Calu3 (cell line): Measurements from ENCODE around the gene SART3. TPM values are rescaled to one million over a fixed set of nuclear protein-coding genes. Genes with fewer than 3 reads are reported as not detected.

Source experiments
- BruUV-seq: library from RNA; stranded (reverse); fragments of 400-500 nt; replicated peaks from 2 replicates; lab custom pipeline; 2021; lab: Mats Ljungman, UMichigan
- CTCF ChIA-PET: fragments of 300-600 bp; sonication (Branson Sonifier 250); formaldehyde crosslinking; loops from one replicate; lab custom pipeline; 2022; ENCODE audit warnings: antibody characterized with exemption; lab: Charles Lee
- DNase-seq: peaks from one replicate; pipeline ENCODE4 v3.0.0; 2022
- H3K27ac Mint-ChIP-seq: one replicate; pipeline ENCODE4 v1.8.0; 2022; ENCODE audit warnings: mixed read lengths; ENCODE audit not compliant: unreplicated experiment
- H3K27me3 Mint-ChIP-seq: one replicate; pipeline ENCODE4 v1.8.0; 2022; ENCODE audit warnings: mixed read lengths; ENCODE audit not compliant: unreplicated experiment
- H3K36me3 Mint-ChIP-seq: one replicate; pipeline ENCODE4 v1.8.0; 2022; ENCODE audit warnings: mild to moderate bottlenecking, moderate library complexity, mixed read lengths; ENCODE audit not compliant: insufficient read depth, unreplicated experiment
- H3K4me1 Mint-ChIP-seq: one replicate; pipeline ENCODE4 v1.8.0; 2022; ENCODE audit warnings: mild to moderate bottlenecking, low read depth, mixed read lengths; ENCODE audit not compliant: unreplicated experiment
- H3K4me3 Mint-ChIP-seq: one replicate; pipeline ENCODE4 v1.8.0; 2022; ENCODE audit warnings: mild to moderate bottlenecking, low read depth, moderate library complexity, mixed read lengths; ENCODE audit not compliant: unreplicated experiment
- H3K9me3 Mint-ChIP-seq: one replicate; pipeline ENCODE4 v1.8.0; 2022; ENCODE audit warnings: low read depth, mixed read lengths; ENCODE audit not compliant: unreplicated experiment
- intact Hi-C: fragments of 100-400 bp; cut with micrococcal nuclease; formaldehyde crosslinking; loops from one replicate; pipeline ENCODE4 v1.10.0; 2022; ENCODE audit not compliant: unreplicated experiment
- total RNA-seq: library from RNA; stranded (reverse); gene quantifications from 2 replicates; pipeline ENCODE4 v1.2.3, GENCODE V29; 2022
- TF ChIP-seq, protein P1 (sequence below): fragments of 200-600 bp; IDR thresholded peaks from one replicate; pipeline ENCODE4 v1.8.0; 2022; ENCODE audit warnings: antibody characterized with exemption; ENCODE audit not compliant: unreplicated experiment

The SART3 gene
- total RNA-seq, 1 experiment from 2014 or later = 91.7 TPM

DNA sequence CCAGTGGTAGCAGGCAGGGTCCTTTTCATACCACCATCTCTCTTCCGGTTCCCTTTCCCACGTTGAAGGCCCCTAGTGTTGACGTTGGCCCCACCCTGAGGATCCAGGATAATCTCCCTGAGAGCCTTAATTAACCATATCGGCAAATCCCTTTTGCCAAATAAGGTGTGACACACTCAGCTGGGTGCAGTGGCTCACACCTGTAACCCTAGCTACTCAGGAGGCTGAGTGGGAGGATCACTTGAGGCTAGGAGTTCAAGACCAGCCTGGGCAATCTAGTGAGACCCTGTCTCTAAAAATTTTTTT, 39.7 kb upstream of the SART3 start:
- TF ChIP-seq, protein P1, sequence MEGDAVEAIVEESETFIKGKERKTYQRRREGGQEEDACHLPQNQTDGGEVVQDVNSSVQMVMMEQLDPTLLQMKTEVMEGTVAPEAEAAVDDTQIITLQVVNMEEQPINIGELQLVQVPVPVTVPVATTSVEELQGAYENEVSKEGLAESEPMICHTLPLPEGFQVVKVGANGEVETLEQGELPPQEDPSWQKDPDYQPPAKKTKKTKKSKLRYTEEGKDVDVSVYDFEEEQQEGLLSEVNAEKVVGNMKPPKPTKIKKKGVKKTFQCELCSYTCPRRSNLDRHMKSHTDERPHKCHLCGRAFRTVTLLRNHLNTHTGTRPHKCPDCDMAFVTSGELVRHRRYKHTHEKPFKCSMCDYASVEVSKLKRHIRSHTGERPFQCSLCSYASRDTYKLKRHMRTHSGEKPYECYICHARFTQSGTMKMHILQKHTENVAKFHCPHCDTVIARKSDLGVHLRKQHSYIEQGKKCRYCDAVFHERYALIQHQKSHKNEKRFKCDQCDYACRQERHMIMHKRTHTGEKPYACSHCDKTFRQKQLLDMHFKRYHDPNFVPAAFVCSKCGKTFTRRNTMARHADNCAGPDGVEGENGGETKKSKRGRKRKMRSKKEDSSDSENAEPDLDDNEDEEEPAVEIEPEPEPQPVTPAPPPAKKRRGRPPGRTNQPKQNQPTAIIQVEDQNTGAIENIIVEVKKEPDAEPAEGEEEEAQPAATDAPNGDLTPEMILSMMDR = no peak
- intact Hi-C loops = no loop called here
- Mint-ChIP-seq H3K27ac (no peak overlapping the region), H3K36me3 (no peaks in the 10 kb centered on the region), H3K4me3 (no peak overlapping the region), H3K27me3 (peaks cover 53% of the 10 kb centered on the region), H3K4me1 (no peaks in the 10 kb centered on the region), H3K9me3 (no peaks in the 10 kb centered on the region)
- no TSS peak for BruUV-seq
- DNase-seq = no peak
- CTCF ChIA-PET = no interaction called here

DNA sequence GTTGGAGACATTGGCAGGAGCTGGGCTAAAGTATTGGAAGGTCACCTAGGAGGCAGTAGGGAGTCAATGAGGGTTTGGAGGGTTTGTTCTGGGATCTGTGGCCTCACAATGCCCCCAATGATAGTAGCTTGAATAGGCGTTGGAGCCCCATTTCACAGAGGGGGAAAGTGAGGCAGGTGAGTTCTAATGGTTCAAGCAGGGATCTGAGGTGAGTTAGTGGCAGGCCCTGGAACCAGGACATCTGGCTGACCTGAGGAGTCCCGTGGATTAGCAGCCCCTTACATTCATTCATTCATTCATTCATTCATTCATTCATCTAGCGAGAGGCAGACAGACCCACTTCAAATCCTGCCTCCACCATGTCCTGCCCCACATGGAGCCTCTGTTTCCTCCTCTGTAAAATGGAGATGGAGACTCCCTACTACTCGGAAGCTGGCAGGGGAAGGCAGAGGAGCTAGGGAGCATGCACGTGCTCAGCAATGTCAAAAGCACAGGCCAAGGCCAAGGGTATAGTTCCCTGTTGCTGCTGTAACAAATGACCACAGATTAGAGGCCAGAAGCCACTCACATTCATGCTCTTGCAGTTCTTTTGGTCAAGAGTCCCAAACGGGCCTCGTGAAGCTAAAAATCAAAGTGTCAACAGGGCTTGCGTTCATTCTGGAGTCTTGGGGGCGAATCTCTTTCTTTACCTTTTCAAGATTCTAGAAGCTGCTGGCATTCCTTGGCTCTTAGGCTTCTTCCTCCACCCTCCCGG, 39.2 kb upstream of the SART3 start:
- no TSS peak for BruUV-seq
- TF ChIP-seq, protein P1 = no peak
- Mint-ChIP-seq H3K27me3 (peaks cover 53% of the 10 kb centered on the region), H3K4me1 (no peaks in the 10 kb centered on the region), H3K4me3 (no peak overlapping the region), H3K36me3 (no peaks in the 10 kb centered on the region), H3K27ac (no peak overlapping the region), H3K9me3 (no peaks in the 10 kb centered on the region)
- CTCF ChIA-PET = no interaction called here
- no peak for DNase-seq
- intact Hi-C loops = no loop called here

DNA sequence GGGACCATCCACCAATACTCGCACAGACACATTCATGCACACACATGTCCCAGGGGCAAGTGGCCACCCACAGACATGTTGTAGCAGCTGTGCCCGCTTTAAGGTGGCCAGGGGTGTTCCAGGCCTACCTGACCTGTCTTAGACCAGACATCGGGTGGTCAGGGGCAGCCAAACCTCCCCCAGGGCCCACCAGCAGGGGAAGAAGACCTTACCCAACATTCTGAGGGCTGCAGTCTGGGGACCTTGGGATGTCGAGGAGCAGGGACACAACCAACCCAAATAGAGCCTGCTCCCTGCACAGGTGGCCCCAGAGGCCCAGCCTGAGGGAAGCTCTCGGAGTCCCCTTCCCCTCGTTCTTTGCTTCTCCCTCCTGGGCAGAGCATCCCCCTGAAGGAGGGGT, 38.6 kb upstream of the SART3 start:
- DNase-seq = no peak
- no peaks in the 10 kb centered on the region for H3K36me3 Mint-ChIP-seq
- no peaks in the 10 kb centered on the region for H3K4me1 Mint-ChIP-seq
- BruUV-seq = no TSS peak
- TF ChIP-seq, protein P1 = no peak
- H3K27me3 Mint-ChIP-seq = peaks cover 47% of the 10 kb centered on the region
- H3K27ac Mint-ChIP-seq = no peak overlapping the region
- H3K4me3 Mint-ChIP-seq = no peak overlapping the region
- intact Hi-C loops = no loop called here
- CTCF ChIA-PET = no interaction called here
- no peaks in the 10 kb centered on the region for H3K9me3 Mint-ChIP-seq

DNA sequence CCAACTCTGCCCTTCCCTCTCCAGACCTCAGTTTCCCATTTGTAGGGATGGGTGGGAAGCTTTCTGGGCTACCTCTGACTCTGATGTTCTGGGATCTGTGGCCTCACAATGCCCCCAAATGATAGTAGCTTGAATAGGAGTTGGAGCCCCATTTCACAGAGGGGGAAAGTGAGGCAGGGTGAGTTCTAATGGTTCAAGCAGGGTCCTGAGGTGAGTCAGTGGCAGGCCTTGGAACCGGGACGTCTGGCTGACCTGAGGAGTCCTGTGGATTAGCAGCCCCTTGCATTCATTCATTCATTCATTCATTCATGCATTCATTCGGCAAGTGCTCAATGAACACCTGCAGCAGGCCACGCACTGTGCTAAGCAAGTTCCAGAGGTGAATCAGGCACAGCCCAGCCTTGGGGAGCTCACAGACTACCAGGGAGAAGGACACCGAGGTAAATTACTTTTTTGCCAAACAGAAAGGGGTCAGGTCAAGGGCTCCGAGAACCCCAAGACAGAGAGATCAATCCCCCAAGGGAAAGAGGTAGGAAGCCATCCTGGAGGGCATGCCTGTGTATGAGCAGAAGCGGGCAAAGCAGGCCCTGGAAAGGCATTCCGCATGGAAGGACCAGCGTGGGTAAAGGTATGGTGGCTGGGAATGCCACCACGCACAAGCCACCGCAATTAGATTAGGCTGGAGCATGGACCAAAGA, 37.7 kb upstream of the SART3 start:
- DNase-seq = no peak
- no peak overlapping the region for H3K4me3 Mint-ChIP-seq
- H3K36me3 Mint-ChIP-seq = no peaks in the 10 kb centered on the region
- H3K27me3 Mint-ChIP-seq = peaks cover 39% of the 10 kb centered on the region
- no TSS peak for BruUV-seq
- CTCF ChIA-PET = no interaction called here
- intact Hi-C loops = no loop called here
- H3K9me3 Mint-ChIP-seq = no peaks in the 10 kb centered on the region
- TF ChIP-seq, protein P1 = no peak
- H3K27ac Mint-ChIP-seq = no peak overlapping the region
- no peaks in the 10 kb centered on the region for H3K4me1 Mint-ChIP-seq
